ENCODE measurements around the gene CD180. TPM values are rescaled to one million over a fixed set of nuclear protein-coding genes. Genes with fewer than 3 reads are reported as not detected.

Gene CD180
- total and polyA plus RNA-seq, 9 of the 15 experiments (the other 6 are each of a cell fraction or from before 2014, with no cell fraction given), result 0.01 to 0.07 TPM; not detected in 7

DNA sequence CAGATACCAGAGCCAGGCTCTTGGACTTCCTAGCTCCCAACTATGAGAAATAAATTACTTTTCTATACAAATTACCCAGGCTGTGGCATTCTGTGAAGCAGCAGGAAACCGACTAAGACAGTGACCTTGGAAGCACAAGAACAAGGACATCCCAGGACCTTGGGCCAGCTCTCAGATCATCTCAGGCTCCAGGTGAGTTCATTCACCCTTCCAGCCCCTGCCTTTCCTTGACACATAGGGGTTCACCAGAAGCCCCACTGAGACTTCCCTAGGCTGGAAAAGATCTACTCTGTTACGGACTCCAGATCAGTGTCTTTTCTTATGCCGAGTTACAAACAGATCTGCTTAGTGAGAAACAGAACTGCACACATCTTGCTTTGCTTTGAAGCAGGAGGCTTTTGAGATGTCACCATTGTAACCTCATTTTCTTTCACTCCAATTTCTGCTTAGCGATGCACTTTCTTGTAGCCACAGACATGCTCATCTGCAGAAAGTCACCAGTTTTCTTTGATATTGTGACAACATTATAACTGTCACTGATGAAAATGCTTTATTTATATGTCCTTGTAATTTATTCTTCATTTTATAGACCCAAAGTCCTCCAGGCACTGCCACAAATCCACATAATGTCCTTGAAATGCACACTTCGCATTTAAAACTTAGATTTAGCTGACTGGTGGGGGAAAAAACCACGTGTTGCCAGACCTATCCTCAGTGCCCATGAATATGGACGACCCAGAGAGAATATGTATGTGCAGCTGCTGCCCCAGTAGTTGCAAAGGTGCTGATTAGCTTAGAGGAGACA lies 8.1 kb downstream of the CD180 start:
- Histone ChIP-seq H2AFZ (ENCODE audit: low read depth, low read length) (no peak overlapping the region), H3K4me3 (no peak overlapping the region), H3K79me2 (ENCODE audit: control insufficient read depth, insufficient read depth, low read length) (no peaks in the 10 kb centered on the region), H4K20me1 (replicated peaks; ENCODE audit: control insufficient read depth, insufficient read depth, low read length) (no peaks in the 10 kb centered on the region; the same call in 1 of the 2 replicates), H3K9ac (ENCODE audit: insufficient read depth in 1 of 2, low read depth in 2 of 2, low read length in 2 of 2) (no peak overlapping the region), H3K36me3 (ENCODE audit: control insufficient read depth, insufficient read depth, low read length) (no peaks in the 10 kb centered on the region), H3K9me3 (replicated peaks; ENCODE audit: control insufficient read depth, insufficient read depth, low read depth, low read length) (no peaks in the 10 kb centered on the region), H3K27ac (ENCODE audit: extremely low read depth, low read depth, low read length) (no peak overlapping the region), H3K4me1 (replicated peaks in 1 of 2; ENCODE audit: control insufficient read depth in 2 of 2, insufficient read depth in 2 of 2, low read length in 2 of 2) (no peaks in the 10 kb centered on the region), H3K9me1 (ENCODE audit: control insufficient read depth, insufficient read depth, low read length) (no peaks in the 10 kb centered on the region), H3K4me2 (ENCODE audit: insufficient read depth, low read length) (no peak overlapping the region), H3K27me3 (ENCODE audit: control insufficient read depth in 2 of 2, insufficient read depth in 2 of 2, low read length in 2 of 2) (peaks cover 16% of the 10 kb centered on the region in 2 experiments; a peak in 4 of 5 replicates)
- ATAC-seq (no peak), FAIRE-seq (no peak), DNase-seq (ENCODE audit: extremely low read depth in 1 of 4, low spot score in 3 of 4) (no peak)
- POLR2A ChIA-PET, result no interaction called here
- 6% methylated on average over 7 of the region's 7 CpGs for WGBS (ENCODE audit: insufficient coverage, low coverage, missing lambda C conversion rate)
- no TSS peak for BruUV-seq (replicated peaks)
- TF ChIP-seq C11orf30 (IDR thresholded peaks at IDR 0.05; ENCODE audit: low read depth), result peak; percentile 40; the same call in 1 of the 2 replicates
- TF ChIP-seq ELK1 (CRISPR knock-in tag; IDR thresholded peaks at IDR 0.05), result no peak
- peak; percentile 71 for TF ChIP-seq ZNF316 (IDR thresholded peaks at IDR 0.05)
- peak; percentile 62 for TF ChIP-seq MAFF (IDR thresholded peaks at IDR 0.05; ENCODE audit: low read length)
- TF ChIP-seq GMEB1 (CRISPR knock-in tag; IDR thresholded peaks at IDR 0.05), result no peak
- peak; percentile 61 for TF ChIP-seq MAFG (tag; conservative IDR thresholded peaks at IDR 0.05)
- peak; percentile 85 for TF ChIP-seq MAFK (IDR thresholded peaks at IDR 0.05; ENCODE audit: low read length)
- TF ChIP-seq MEIS2 (IDR thresholded peaks at IDR 0.05; ENCODE audit: partially characterized antibody), result no peak
- intact Hi-C loops (cut with micrococcal nuclease) (no loop called here), in situ Hi-C loops (cut with MboI) (no loop called here)
- CTCF ChIA-PET (ENCODE audit: low intra/inter-chr PET ratio), result no interaction called here

All from K562 (cell line).